ENCODE results near the gene CDC16.

The CDC16 gene

DNA sequence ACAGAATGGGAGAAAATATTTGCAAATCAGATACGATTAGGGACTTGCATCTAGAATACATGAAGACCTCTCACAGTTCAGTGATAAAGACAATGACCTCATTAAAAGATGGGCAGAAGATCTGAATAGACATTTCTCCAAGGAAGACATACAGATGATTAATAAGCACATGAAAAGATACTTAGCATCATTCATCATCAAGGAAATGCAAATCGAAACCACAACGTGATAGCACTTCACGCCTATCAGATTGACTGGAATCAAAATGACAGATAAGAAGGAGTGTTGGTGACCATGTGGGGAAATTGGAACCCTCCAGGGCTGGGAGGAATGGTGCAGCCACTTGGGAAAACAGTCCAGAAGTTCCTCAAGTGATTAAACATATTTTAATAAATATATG is 29.8 kb upstream of the CDC16 start:
- Histone ChIP-seq H3K27ac (ENCODE audit: low read length) (no peak overlapping the region), H3K4me1 (ENCODE audit: control insufficient read depth, insufficient read depth, low read length) (no peaks in the 10 kb centered on the region), H3K4me3 (ENCODE audit: low read length in 2 of 2) (no peak overlapping the region), H3K27me3 (ENCODE audit: control insufficient read depth in 1 of 2, insufficient read depth in 2 of 2, low read length in 2 of 2) (peaks cover 10 to 17% of the 10 kb centered on the region in 2 donors), H3K9ac (ENCODE audit: low read length in 2 of 2) (no peak overlapping the region), H3K9me3 (ENCODE audit: control insufficient read depth in 2 of 2, low read length in 2 of 2) (no peaks in the 10 kb centered on the region), H3K36me3 (ENCODE audit: control insufficient read depth in 2 of 2, insufficient read depth in 2 of 2, low read length in 2 of 2) (no peaks in the 10 kb centered on the region)

DNA sequence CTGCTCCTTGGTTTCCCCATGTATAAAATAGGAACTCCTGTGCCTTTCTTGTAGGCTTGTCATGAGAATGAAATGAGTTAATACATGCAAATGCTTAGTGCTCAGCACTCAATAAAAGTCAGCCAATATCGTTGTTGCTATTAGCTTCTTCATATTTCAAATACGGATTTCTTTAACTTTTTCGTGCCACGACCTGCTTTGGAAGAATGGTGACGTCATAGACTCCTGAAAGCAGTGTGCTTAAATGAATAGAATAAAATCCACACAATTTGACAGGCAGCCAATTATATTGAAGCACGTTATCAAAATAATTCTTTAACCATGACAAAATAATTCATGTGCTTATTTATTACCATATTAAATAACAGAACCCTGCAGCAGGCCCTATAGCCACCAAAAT is 26.6 kb upstream of the CDC16 start:
- H3K27me3 ChIP-seq (ENCODE audit: control insufficient read depth in 1 of 2, insufficient read depth in 2 of 2, low read length in 2 of 2): no peaks in the 10 kb centered on the region
- no peak overlapping the region for H3K9ac ChIP-seq (ENCODE audit: low read length in 2 of 2)
- H3K9me3 ChIP-seq (ENCODE audit: control insufficient read depth in 2 of 2, low read length in 2 of 2): no peaks in the 10 kb centered on the region
- H3K27ac ChIP-seq (ENCODE audit: low read length): no peak overlapping the region
- H3K4me3 ChIP-seq (ENCODE audit: low read length in 2 of 2): no peak overlapping the region
- no peaks in the 10 kb centered on the region for H3K4me1 ChIP-seq (ENCODE audit: control insufficient read depth, insufficient read depth, low read length)
- H3K36me3 ChIP-seq (ENCODE audit: control insufficient read depth in 2 of 2, insufficient read depth in 2 of 2, low read length in 2 of 2): no peaks in the 10 kb centered on the region

- H3K27ac ChIP-seq (ENCODE audit: low read length): no peak overlapping the region
These were observed 23.1 kb upstream of the CDC16 start for GRCh38 chr13:114211446-114212157.

GRCh38 chr13:114212158-114212495 is 22.6 kb upstream of the CDC16 start:
- Histone ChIP-seq H3K9me3 (ENCODE audit: control insufficient read depth in 2 of 2, low read length in 2 of 2) (no peaks in the 10 kb centered on the region), H3K4me1 (ENCODE audit: control insufficient read depth, insufficient read depth, low read length) (no peaks in the 10 kb centered on the region), H3K4me3 (ENCODE audit: low read length in 2 of 2) (no peak overlapping the region), H3K9ac (ENCODE audit: low read length in 2 of 2) (no peak overlapping the region), H3K27me3 (ENCODE audit: control insufficient read depth in 1 of 2, insufficient read depth in 2 of 2, low read length in 2 of 2) (peaks cover 0 to 2% of the 10 kb centered on the region in 2 donors), H3K27ac (ENCODE audit: low read length) (no peak overlapping the region), H3K36me3 (ENCODE audit: control insufficient read depth in 2 of 2, insufficient read depth in 2 of 2, low read length in 2 of 2) (no peaks in the 10 kb centered on the region)

More at GRCh38 chr13:114211446-114212157, 23.1 kb upstream of the CDC16 start:
- Histone ChIP-seq H3K9me3 (ENCODE audit: control insufficient read depth in 2 of 2, low read length in 2 of 2) (no peaks in the 10 kb centered on the region), H3K36me3 (ENCODE audit: control insufficient read depth in 2 of 2, insufficient read depth in 2 of 2, low read length in 2 of 2) (no peaks in the 10 kb centered on the region), H3K4me3 (ENCODE audit: low read length in 2 of 2) (no peak overlapping the region), H3K4me1 (ENCODE audit: control insufficient read depth, insufficient read depth, low read length) (no peaks in the 10 kb centered on the region), H3K27me3 (ENCODE audit: control insufficient read depth in 1 of 2, insufficient read depth in 2 of 2, low read length in 2 of 2) (peaks cover 0 to 2% of the 10 kb centered on the region in 2 donors), H3K9ac (ENCODE audit: low read length in 2 of 2) (no peak overlapping the region)

DNA sequence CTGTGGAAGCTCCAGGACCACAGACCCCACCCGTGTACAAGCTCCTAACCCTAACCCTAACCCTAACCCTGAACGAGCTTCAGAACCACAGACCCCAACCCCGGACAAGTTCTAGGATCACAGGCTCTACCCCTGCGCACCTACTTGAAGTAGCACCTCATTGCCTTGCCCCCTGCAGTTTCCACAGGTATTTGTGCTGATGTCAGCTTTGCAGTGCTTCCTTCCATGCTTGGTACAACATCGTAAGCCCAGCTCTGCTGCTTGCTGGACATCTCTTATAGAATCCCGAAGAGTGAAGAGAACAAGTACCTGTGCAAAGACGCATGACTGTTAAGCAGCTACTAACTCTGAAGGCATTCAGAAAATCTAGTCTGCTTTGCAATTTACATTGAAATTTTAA is 20.7 kb upstream of the CDC16 start:
- H3K9me3 ChIP-seq (ENCODE audit: control insufficient read depth in 2 of 2, low read length in 2 of 2): no peaks in the 10 kb centered on the region
- H3K36me3 ChIP-seq (ENCODE audit: control insufficient read depth in 2 of 2, insufficient read depth in 2 of 2, low read length in 2 of 2): no peaks in the 10 kb centered on the region
- H3K27me3 ChIP-seq (ENCODE audit: control insufficient read depth in 1 of 2, insufficient read depth in 2 of 2, low read length in 2 of 2): peaks cover 0 to 2% of the 10 kb centered on the region in 2 donors
- no peak overlapping the region for H3K4me3 ChIP-seq (ENCODE audit: low read length in 2 of 2)
- H3K9ac ChIP-seq (ENCODE audit: low read length in 2 of 2): no peak overlapping the region
- no peaks in the 10 kb centered on the region for H3K4me1 ChIP-seq (ENCODE audit: control insufficient read depth, insufficient read depth, low read length)
- no peak overlapping the region for H3K27ac ChIP-seq (ENCODE audit: low read length)

DNA sequence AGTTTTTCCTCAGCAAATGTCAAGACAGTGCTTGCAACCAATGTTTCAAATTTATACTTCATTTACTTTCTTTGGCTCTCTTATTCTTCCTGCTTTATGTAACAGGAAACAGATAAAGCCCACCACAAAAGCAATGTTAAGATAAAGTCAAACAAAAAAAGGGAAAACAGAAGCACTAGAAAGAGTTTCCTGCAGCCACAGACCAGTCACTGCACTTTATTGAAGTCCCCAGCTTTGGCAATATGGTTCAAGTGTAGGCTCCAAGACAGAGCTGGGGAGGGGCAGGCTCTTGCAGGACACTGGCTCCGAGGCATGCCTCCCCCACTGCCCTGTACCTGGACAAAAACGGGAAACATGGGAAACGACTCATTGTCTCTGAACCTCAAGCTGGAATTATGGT is 15.3 kb upstream of the CDC16 start:
- no peak overlapping the region for H3K9ac ChIP-seq (ENCODE audit: low read length in 2 of 2)
- no peak overlapping the region for H3K4me3 ChIP-seq (ENCODE audit: low read length in 2 of 2)
- no peak overlapping the region for H3K27ac ChIP-seq (ENCODE audit: low read length)
- H3K36me3 ChIP-seq (ENCODE audit: control insufficient read depth in 2 of 2, insufficient read depth in 2 of 2, low read length in 2 of 2): no peaks in the 10 kb centered on the region
- peaks cover 0 to 2% of the 10 kb centered on the region in 2 donors for H3K27me3 ChIP-seq (ENCODE audit: control insufficient read depth in 1 of 2, insufficient read depth in 2 of 2, low read length in 2 of 2)
- H3K9me3 ChIP-seq (ENCODE audit: control insufficient read depth in 2 of 2, low read length in 2 of 2): no peaks in the 10 kb centered on the region
- H3K4me1 ChIP-seq (ENCODE audit: control insufficient read depth, insufficient read depth, low read length): no peaks in the 10 kb centered on the region

DNA sequence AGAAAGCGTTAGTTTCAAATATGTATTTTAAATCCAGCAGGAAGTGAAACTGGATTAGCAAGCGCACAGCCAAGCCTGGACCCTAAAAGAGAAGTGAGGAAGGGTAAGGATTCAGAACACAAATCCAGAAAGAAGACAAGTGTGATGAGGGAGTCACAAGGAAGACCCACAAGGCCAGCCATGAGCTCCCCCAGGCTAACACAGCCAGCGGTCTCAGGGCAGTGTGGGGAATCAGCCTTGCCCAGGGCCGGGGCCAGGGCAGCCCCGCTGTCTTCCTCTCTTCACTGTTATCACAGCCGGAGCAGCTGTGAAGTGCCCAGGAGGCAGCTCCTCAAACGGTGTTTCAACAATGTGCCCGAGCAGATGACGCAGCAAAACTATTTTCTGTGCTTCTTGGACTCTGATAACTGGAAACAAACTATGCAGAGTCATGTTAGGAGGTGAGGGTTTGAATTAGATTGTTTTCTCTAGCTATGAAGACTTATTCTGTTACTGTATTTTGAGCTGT is 12.2 kb upstream of the CDC16 start:
- no peaks in the 10 kb centered on the region for H3K9me3 ChIP-seq (ENCODE audit: control insufficient read depth in 2 of 2, low read length in 2 of 2)
- no peak overlapping the region for H3K9ac ChIP-seq (ENCODE audit: low read length in 2 of 2)
- H3K4me3 ChIP-seq (ENCODE audit: low read length in 2 of 2): no peak overlapping the region
- H3K27ac ChIP-seq (ENCODE audit: low read length): no peak overlapping the region
- peaks cover 0 to 2% of the 10 kb centered on the region in 2 donors for H3K27me3 ChIP-seq (ENCODE audit: control insufficient read depth in 1 of 2, insufficient read depth in 2 of 2, low read length in 2 of 2)
- no peaks in the 10 kb centered on the region for H3K36me3 ChIP-seq (ENCODE audit: control insufficient read depth in 2 of 2, insufficient read depth in 2 of 2, low read length in 2 of 2)
- H3K4me1 ChIP-seq (ENCODE audit: control insufficient read depth, insufficient read depth, low read length): peaks cover 7% of the 10 kb centered on the region

- H3K4me1 ChIP-seq (ENCODE audit: control insufficient read depth, insufficient read depth, low read length): peaks cover 7% of the 10 kb centered on the region
- no peak overlapping the region for H3K4me3 ChIP-seq (ENCODE audit: low read length in 2 of 2)
- no peak overlapping the region for H3K27ac ChIP-seq (ENCODE audit: low read length)
- no peaks in the 10 kb centered on the region for H3K36me3 ChIP-seq (ENCODE audit: control insufficient read depth in 2 of 2, insufficient read depth in 2 of 2, low read length in 2 of 2)
- H3K27me3 ChIP-seq (ENCODE audit: control insufficient read depth in 1 of 2, insufficient read depth in 2 of 2, low read length in 2 of 2): peaks cover 3 to 9% of the 10 kb centered on the region in 2 donors
- no peak overlapping the region for H3K9ac ChIP-seq (ENCODE audit: low read length in 2 of 2)
- H3K9me3 ChIP-seq (ENCODE audit: control insufficient read depth in 2 of 2, low read length in 2 of 2): no peaks in the 10 kb centered on the region
These were observed 10.5 kb upstream of the CDC16 start for GRCh38 chr13:114224201-114224600.

- H3K9ac ChIP-seq (ENCODE audit: low read length in 2 of 2): no peak overlapping the region
- H3K9me3 ChIP-seq (ENCODE audit: control insufficient read depth in 2 of 2, low read length in 2 of 2): no peaks in the 10 kb centered on the region
- H3K4me1 ChIP-seq (ENCODE audit: control insufficient read depth, insufficient read depth, low read length): peaks cover 7% of the 10 kb centered on the region
- no peak overlapping the region for H3K4me3 ChIP-seq (ENCODE audit: low read length in 2 of 2)
- H3K27ac ChIP-seq (ENCODE audit: low read length): no peak overlapping the region
- peaks cover 5 to 10% of the 10 kb centered on the region in 2 donors for H3K27me3 ChIP-seq (ENCODE audit: control insufficient read depth in 1 of 2, insufficient read depth in 2 of 2, low read length in 2 of 2)
- H3K36me3 ChIP-seq (ENCODE audit: control insufficient read depth in 2 of 2, insufficient read depth in 2 of 2, low read length in 2 of 2): no peaks in the 10 kb centered on the region
These were observed 9.1 kb upstream of the CDC16 start for GRCh38 chr13:114225610-114226009.

DNA sequence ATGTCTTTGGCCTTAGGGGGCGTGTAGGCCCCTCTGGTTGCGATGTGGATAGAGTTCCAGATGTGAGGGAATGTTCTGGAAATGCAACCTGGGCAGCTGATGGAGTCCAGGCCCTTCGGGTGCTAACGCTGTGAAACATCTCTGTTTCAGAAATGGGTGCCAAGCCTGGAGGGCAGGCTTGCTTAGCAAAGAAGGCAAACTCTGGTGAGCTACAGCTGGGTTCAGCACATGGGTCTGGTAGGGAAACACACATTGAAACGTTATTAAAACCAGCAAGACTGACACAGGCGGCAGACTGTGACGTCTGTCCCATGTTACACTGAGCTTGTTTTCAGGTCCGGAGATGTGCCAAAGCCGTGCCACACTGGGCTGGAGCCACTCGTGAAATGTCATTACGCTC is 8.6 kb upstream of the CDC16 start:
- Histone ChIP-seq H3K27me3 (ENCODE audit: control insufficient read depth in 1 of 2, insufficient read depth in 2 of 2, low read length in 2 of 2) (peaks cover 5 to 10% of the 10 kb centered on the region in 2 donors), H3K9ac (ENCODE audit: low read length in 2 of 2) (no peak overlapping the region), H3K4me1 (ENCODE audit: control insufficient read depth, insufficient read depth, low read length) (peaks cover 7% of the 10 kb centered on the region), H3K27ac (ENCODE audit: low read length) (no peak overlapping the region), H3K36me3 (ENCODE audit: control insufficient read depth in 2 of 2, insufficient read depth in 2 of 2, low read length in 2 of 2) (no peaks in the 10 kb centered on the region), H3K4me3 (ENCODE audit: low read length in 2 of 2) (no peak overlapping the region), H3K9me3 (ENCODE audit: control insufficient read depth in 2 of 2, low read length in 2 of 2) (no peaks in the 10 kb centered on the region)

DNA sequence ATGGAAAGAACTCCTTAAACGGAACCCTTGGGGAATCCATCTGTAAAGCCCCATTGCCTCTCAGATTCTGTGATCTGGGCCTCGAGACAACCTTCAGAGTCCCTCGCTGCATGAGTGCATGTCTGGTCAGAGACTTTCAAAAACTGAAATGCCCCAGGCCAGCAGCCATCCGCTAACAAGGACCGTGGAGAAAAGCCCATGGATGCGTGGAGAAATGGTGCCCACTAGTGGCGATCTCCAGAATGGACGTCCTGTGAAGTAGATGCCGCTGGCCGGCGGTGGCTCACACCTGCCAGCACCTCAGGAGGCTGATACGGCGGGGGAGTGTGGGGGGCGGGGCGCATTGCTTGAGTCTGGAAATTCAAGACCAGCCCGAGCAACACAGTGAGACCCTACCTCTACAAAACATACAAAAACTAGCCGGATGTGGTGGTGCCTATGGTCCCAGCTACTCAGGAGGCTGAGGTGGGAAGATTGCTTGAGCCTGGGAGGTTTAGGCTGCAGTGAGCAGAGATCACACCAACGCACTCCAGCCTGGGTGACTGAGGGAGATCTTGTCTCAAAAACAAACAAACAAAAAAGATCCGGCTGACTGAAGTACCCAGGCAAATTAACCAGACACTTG is 7.9 kb upstream of the CDC16 start:
- no peaks in the 10 kb centered on the region for H3K36me3 ChIP-seq (ENCODE audit: control insufficient read depth in 2 of 2, insufficient read depth in 2 of 2, low read length in 2 of 2)
- no peak overlapping the region for H3K27ac ChIP-seq (ENCODE audit: low read length)
- H3K4me3 ChIP-seq (ENCODE audit: low read length in 2 of 2): no peak overlapping the region
- H3K4me1 ChIP-seq (ENCODE audit: control insufficient read depth, insufficient read depth, low read length): peaks cover 7% of the 10 kb centered on the region
- H3K9me3 ChIP-seq (ENCODE audit: control insufficient read depth in 2 of 2, low read length in 2 of 2): no peaks in the 10 kb centered on the region
- no peak overlapping the region for H3K9ac ChIP-seq (ENCODE audit: low read length in 2 of 2)
- peaks cover 5 to 10% of the 10 kb centered on the region in 2 donors for H3K27me3 ChIP-seq (ENCODE audit: control insufficient read depth in 1 of 2, insufficient read depth in 2 of 2, low read length in 2 of 2)
